Neural cell (in vitro differentiated cells): ENCODE data around the gene UHRF2.

Experiments used
- EP300 ChIP-seq: fragments of 450-650 bp; conservative IDR thresholded peaks from 2 replicates; pipeline ENCODE4 v1.6.1; 2014; ENCODE audit warnings: antibody characterized with exemption, mild to moderate bottlenecking, moderate library complexity; ENCODE audit not compliant: poor library complexity, severe bottlenecking
- EZH2 ChIP-seq: fragments of 200-600, 300-800 bp; shearing (Covaris generic), sonication (generic); IDR thresholded peaks from 2 replicates; pipeline ENCODE4 v1.6.1; 2014; ENCODE audit warnings: antibody characterized with exemption, low read length, borderline replicate concordance, mild to moderate bottlenecking; ENCODE audit not compliant: insufficient read depth, poor library complexity, severe bottlenecking
- MXI1 ChIP-seq: fragments of 450-650 bp; conservative IDR thresholded peaks from 2 replicates; pipeline ENCODE4 v1.6.1; 2014; ENCODE audit warnings: antibody characterized with exemption, mild to moderate bottlenecking; ENCODE audit not compliant: poor library complexity, severe bottlenecking
- POLR2AphosphoS5 ChIP-seq: IDR thresholded peaks from 2 replicates; pipeline ENCODE4 v1.6.1; 2012
- RAD21 ChIP-seq: fragments of 450-650 bp; conservative IDR thresholded peaks from 2 replicates; pipeline ENCODE4 v1.6.1; 2014; ENCODE audit warnings: antibody characterized with exemption, mild to moderate bottlenecking, moderate library complexity
- REST ChIP-seq: IDR thresholded peaks from 2 replicates; pipeline ENCODE4 v1.6.1; 2012; ENCODE audit warnings: borderline replicate concordance
- SMC3 ChIP-seq: fragments of 450-650 bp; conservative IDR thresholded peaks from 2 replicates; pipeline ENCODE4 v1.6.1; 2014; ENCODE audit warnings: antibody characterized with exemption, mild to moderate bottlenecking, moderate library complexity; ENCODE audit not compliant: poor library complexity
- TF ChIP-seq, protein P1 (sequence below): fragments of 450-650 bp; IDR thresholded peaks from 2 replicates; pipeline ENCODE4 v1.5.1; 2014; ENCODE audit warnings: antibody characterized with exemption, mild to moderate bottlenecking, moderate library complexity; ENCODE audit not compliant: poor library complexity, severe bottlenecking

DNA sequence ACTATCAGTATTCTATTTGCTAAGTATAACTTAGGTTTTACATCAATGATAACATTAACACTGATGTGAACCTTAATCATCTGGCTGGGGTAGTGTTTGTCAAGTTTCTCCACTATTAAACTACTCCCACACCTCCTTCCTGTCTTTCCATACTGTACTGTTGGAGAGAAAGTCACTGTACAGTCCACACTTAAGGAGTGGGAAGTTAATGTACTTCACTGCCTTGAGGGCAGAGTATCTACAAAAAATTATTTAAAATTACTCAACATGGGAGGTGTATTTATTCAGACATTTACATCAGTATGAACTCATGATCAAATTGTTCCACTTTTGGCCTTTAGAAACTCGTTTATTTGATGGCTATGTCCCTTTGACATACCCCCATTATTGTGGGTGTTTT is 11.9 kb downstream of the UHRF2 start:
- TF ChIP-seq, protein P1, sequence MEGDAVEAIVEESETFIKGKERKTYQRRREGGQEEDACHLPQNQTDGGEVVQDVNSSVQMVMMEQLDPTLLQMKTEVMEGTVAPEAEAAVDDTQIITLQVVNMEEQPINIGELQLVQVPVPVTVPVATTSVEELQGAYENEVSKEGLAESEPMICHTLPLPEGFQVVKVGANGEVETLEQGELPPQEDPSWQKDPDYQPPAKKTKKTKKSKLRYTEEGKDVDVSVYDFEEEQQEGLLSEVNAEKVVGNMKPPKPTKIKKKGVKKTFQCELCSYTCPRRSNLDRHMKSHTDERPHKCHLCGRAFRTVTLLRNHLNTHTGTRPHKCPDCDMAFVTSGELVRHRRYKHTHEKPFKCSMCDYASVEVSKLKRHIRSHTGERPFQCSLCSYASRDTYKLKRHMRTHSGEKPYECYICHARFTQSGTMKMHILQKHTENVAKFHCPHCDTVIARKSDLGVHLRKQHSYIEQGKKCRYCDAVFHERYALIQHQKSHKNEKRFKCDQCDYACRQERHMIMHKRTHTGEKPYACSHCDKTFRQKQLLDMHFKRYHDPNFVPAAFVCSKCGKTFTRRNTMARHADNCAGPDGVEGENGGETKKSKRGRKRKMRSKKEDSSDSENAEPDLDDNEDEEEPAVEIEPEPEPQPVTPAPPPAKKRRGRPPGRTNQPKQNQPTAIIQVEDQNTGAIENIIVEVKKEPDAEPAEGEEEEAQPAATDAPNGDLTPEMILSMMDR, result no peak
- TF ChIP-seq REST (no peak), MXI1 (no peak), RAD21 (no peak), EP300 (no peak), SMC3 (no peak), POLR2AphosphoS5 (no peak), EZH2 (no peak)
